ENCODE data around the gene CNOT6.
"Not testable (repeated sequence)": the region's sequence is repeated elsewhere in the genome, so short reads cannot be mapped to it uniquely, and the experiment has no call there.

Gene CNOT6

DNA sequence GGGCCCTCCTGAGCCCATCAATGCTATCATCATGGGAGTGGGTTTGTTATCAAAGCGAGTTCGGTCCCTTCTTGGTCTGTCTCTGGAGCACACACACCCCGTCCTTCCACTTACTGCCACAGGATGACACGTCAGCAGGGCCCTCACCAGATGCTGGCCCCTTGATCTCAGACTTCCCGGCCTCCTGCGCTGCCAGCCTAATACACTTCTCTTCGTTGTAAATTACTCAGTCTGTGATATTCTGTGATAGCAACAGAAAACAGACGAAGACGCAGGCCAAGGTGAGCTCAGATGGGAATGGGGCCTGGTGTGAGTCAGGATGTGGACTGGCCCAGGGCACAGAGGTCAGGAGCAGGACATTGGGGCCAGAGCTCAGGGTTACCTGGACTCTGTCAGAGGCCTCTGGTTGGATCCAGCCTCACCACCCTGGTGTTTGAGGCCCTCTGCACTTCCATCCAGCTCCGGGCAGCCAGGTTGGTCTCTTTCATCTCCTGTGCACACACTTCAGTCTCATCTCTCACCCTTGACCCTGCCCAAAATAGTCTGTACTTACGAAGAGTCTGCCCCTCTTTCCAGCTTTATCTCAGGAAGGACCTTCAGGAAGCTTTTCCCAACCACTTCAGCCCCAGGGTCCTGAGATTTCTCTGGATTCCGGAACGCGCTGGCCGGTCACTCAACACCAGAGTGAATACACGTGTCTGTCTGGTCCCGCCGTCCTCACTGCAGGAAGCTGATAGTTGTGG lies 26.0 kb upstream of the CNOT6 start:
- H3K4me3 Mint-ChIP-seq, result no peak overlapping the region
- H3K27me3 Mint-ChIP-seq, result peaks cover 13% of the 10 kb centered on the region
- peak; percentile 7 for DNase-seq

DNA sequence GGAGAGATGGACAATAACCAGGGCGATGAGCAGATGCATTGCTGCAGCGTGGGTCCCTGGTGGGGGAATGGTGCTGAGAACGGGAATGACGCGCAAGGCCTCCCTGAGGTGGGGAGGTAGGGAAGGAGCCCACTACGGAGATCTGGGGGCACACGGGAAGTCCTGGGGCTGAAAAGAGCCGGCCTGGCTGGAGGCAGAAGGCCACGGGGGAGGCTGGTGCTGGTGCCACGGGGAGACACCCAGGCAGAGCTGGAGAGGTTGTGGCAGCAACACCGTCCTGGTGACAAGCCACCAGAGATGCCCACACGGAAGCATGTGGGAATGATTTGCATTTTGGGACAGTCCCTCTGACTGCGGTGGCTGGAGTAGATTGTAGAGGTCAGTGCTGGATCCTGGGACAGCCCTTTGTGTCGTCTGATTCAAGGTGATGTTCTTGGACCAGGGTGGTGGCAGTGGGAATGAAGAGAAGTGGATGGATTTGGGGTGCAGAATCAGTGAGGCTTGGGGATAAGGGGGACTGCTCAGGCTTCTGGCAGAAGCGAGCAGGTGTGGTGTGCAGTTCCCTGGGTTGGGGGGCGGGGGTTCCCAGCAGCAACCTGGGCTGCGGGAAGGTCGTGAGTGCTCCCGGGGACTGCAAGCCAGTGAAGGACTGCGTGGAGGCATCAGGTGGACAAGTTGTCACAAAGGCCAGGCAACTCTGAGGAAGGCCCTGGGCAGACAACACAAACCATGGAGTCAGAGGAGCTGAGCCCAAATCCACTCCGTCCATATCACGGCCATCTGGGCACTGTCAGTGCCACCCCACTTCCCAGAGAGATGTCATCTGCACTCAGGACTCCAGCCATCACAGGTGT lies 25.2 kb upstream of the CNOT6 start:
- peak; percentile 22 for DNase-seq
- Mint-ChIP-seq H3K4me3 (no peak overlapping the region), H3K27ac (no peak overlapping the region), H3K27me3 (peaks cover 13% of the 10 kb centered on the region), H3K36me3 (ENCODE audit: low read depth) (no peaks in the 10 kb centered on the region), H3K9me3 (no peaks in the 10 kb centered on the region), H3K4me1 (ENCODE audit: low read depth) (peaks cover 2% of the 10 kb centered on the region)

More for the DNA sequence above, 26.0 kb upstream of the CNOT6 start:
- Mint-ChIP-seq H3K9me3 (no peaks in the 10 kb centered on the region), H3K4me1 (ENCODE audit: low read depth) (peaks cover 2% of the 10 kb centered on the region), H3K36me3 (ENCODE audit: low read depth) (no peaks in the 10 kb centered on the region), H3K27ac (no peak overlapping the region)

DNA sequence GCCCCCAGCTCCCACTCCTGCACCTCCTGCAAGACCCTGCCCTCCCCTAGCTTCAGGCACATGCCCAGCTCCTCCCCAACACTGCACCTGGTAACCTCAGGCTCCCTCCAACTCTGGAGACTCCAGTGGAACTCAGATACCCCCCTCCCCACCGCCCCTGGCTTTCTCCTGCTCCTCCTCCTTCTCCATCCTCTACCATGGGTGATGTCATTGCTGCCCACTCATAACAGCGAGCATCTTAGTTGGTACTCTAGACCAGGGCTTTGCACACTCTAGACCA lies 24.7 kb upstream of the CNOT6 start:
- H3K9me3 Mint-ChIP-seq, result no peaks in the 10 kb centered on the region
- H3K4me1 Mint-ChIP-seq (ENCODE audit: low read depth), result peaks cover 2% of the 10 kb centered on the region
- no peak for DNase-seq
- H3K27ac Mint-ChIP-seq, result no peak overlapping the region
- H3K36me3 Mint-ChIP-seq (ENCODE audit: low read depth), result no peaks in the 10 kb centered on the region
- peaks cover 13% of the 10 kb centered on the region for H3K27me3 Mint-ChIP-seq
- no peak overlapping the region for H3K4me3 Mint-ChIP-seq

DNA sequence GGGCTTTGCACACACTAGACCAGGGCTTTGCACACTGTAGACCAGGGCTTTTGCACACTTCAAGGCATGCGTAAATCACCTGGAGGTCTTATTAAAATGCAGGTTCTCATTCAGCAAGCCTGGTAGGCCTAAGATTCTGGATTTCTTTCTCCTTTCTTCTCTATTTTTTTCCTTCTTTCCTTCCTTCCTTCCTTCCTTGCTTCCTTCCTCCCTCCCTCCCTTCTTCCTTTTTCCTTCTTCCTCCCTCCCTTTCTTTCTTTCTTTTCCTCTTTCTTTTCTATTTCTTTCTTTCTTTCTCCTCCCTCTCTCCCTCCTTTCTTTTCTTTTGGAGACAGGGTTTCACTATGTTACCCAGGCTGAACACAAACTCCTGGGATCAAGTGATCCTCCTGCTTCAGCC lies 24.3 kb upstream of the CNOT6 start:
- DNase-seq, result no peak
- Mint-ChIP-seq H3K4me3 (no peak overlapping the region), H3K27ac (no peak overlapping the region), H3K9me3 (no peaks in the 10 kb centered on the region), H3K27me3 (peaks cover 13% of the 10 kb centered on the region), H3K36me3 (ENCODE audit: low read depth) (no peaks in the 10 kb centered on the region), H3K4me1 (ENCODE audit: low read depth) (peaks cover 2% of the 10 kb centered on the region)

DNA sequence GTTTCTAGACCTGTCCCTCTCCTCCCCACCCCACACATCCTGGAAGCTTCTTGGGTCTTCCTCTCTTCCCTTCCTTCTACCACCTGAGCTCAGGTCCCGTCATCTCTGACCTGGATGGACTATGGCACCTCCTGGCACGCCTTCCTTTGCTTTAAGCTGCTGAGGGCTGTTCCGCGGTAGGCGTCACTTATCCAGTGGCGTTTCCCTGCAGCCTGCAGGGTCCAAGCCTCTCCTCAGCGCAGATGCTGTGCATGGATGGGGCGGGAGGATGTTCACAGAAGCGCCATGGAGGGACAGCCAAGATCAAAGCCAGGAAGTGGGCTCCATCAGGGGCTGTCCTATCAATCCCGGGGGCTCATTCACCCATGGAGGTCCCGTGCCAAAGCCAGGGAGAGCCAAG lies 23.8 kb upstream of the CNOT6 start:
- Mint-ChIP-seq H3K4me3 (no peak overlapping the region), H3K9me3 (no peaks in the 10 kb centered on the region), H3K27me3 (peaks cover 13% of the 10 kb centered on the region), H3K36me3 (ENCODE audit: low read depth) (no peaks in the 10 kb centered on the region), H3K27ac (no peak overlapping the region), H3K4me1 (ENCODE audit: low read depth) (peaks cover 2% of the 10 kb centered on the region)
- DNase-seq, result peak; percentile 25

DNA sequence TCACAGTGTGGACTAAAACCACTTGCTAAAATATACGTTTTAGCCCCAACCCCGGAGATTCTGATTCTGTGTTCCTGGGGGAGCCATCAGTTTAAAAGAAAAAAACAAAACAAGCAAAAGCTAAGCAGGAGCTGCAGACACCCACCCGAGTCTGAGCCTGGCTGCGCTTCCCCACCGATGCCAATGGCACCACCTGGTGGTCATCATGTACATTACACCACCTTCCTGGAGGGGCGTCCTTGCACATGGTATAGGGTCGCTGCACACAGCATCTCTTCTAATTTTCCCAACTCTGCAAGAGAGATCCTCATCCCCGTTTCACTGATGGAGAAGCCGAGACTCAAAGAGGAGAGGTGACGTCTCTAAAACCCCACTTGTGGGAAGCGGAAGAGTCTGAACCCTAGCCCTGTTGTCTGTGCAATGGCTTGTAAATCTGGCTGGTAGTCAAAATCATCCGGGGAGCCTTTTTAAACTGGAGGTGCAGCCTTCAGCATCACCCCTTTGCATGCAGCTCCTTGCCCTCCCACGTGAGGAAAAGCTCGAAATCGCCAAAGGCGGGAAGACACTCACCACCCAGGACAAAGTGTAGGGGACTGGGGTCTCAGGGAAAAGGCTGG lies 23.1 kb upstream of the CNOT6 start:
- Mint-ChIP-seq H3K9me3 (no peaks in the 10 kb centered on the region), H3K36me3 (ENCODE audit: low read depth) (no peaks in the 10 kb centered on the region), H3K27ac (no peak overlapping the region), H3K4me1 (ENCODE audit: low read depth) (peaks cover 2% of the 10 kb centered on the region), H3K4me3 (no peak overlapping the region), H3K27me3 (peaks cover 13% of the 10 kb centered on the region)
- peak; percentile 61 for DNase-seq

DNA sequence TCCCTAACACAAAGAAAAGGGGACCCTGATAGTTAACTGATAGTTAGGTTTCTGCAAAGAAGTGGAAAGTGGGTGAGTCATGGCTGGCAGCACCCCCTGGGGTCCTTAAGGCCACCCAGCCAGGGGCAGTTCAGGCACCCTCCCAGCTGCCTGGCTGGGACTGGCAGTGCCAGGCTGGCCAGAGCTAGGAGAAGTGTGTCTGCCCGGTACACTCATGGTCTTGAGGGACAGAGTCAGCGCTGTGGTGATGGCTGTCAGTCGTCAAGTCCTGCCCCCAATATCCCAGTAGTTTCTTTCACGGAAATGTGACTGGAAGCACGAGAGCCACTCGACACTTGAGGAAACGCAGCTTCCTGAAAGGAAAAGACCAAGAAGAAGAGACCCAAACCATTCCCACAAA lies 22.3 kb upstream of the CNOT6 start:
- H3K4me3 Mint-ChIP-seq, result no peak overlapping the region
- H3K27me3 Mint-ChIP-seq, result peaks cover 13% of the 10 kb centered on the region
- no peaks in the 10 kb centered on the region for H3K36me3 Mint-ChIP-seq (ENCODE audit: low read depth)
- H3K9me3 Mint-ChIP-seq, result no peaks in the 10 kb centered on the region
- no peak overlapping the region for H3K27ac Mint-ChIP-seq
- DNase-seq, result no peak
- peaks cover 2% of the 10 kb centered on the region for H3K4me1 Mint-ChIP-seq (ENCODE audit: low read depth)

DNA sequence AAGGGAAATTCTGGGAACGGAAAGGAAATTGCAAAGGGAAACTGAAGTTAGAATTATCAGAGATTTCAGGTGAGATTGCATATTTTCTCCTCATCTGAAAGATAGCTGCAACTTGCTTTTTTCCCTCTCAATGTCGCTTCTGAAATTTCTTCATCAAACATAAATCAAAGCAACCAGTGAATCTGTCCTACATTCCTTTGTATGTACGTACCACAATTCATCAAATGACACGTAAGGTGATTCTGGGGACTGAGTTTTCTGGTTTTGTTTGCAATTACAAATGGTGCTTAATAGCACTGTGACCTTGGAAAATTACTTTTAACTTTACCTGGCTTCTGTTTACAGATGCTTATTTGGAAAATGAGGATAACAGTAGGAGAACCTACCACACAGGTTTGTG lies 21.9 kb upstream of the CNOT6 start:
- H3K9me3 Mint-ChIP-seq, result no peaks in the 10 kb centered on the region
- no peaks in the 10 kb centered on the region for H3K36me3 Mint-ChIP-seq (ENCODE audit: low read depth)
- H3K4me1 Mint-ChIP-seq (ENCODE audit: low read depth), result peaks cover 2% of the 10 kb centered on the region
- no peak overlapping the region for H3K4me3 Mint-ChIP-seq
- H3K27me3 Mint-ChIP-seq, result peaks cover 13% of the 10 kb centered on the region
- no peak overlapping the region for H3K27ac Mint-ChIP-seq
- DNase-seq, result no peak

DNA sequence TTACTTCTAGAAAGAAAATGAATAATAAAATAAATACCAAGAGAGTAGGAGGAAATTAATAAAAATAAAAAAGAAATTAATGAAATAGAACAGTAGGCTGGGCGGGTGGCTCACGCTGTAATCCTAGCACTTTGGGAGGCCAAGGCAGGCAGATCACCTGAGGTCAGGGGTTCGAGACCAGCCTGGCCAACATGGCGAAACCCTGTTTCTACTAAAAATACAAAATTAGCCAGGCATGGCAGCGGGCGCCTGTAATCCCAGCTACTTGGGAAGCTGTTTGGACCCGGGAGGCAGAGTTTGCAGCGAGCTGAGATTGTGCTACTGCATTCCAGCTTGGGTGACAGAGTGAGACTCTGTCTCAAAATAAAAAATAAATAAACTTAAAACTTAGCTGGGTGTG lies 20.8 kb upstream of the CNOT6 start:
- DNase-seq; H3K4me1 Mint-ChIP-seq (ENCODE audit: low read depth); H3K36me3 Mint-ChIP-seq (ENCODE audit: low read depth); H3K9me3 Mint-ChIP-seq; H3K4me3 Mint-ChIP-seq; H3K27ac Mint-ChIP-seq: not testable (repeated sequence)
- peaks cover 13% of the 10 kb centered on the region for H3K27me3 Mint-ChIP-seq

DNA sequence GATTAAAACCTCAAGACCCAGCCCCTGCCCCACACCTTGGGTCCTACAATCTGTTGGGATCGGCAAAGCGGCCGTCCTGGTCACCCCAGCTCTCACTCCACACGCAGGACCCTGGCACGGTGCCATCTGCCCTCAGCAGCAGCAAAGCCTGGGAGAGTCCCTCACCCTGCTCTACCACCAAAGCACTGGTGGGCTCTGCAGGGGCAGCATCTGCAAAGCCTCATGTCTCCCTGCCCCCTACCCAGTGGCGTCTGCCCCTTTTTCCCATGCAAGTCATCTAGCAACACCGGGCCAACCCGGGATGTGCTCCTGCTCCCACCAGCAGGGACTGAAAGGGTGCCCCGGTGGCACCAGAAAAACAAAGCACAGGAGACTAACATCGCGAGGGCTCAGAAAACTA lies 19.6 kb upstream of the CNOT6 start:
- Mint-ChIP-seq H3K27me3 (peaks cover 13% of the 10 kb centered on the region), H3K4me1 (ENCODE audit: low read depth) (peaks cover 2% of the 10 kb centered on the region), H3K4me3 (no peak overlapping the region), H3K9me3 (no peaks in the 10 kb centered on the region), H3K27ac (no peak overlapping the region), H3K36me3 (ENCODE audit: low read depth) (no peaks in the 10 kb centered on the region)
- DNase-seq, result no peak

DNA sequence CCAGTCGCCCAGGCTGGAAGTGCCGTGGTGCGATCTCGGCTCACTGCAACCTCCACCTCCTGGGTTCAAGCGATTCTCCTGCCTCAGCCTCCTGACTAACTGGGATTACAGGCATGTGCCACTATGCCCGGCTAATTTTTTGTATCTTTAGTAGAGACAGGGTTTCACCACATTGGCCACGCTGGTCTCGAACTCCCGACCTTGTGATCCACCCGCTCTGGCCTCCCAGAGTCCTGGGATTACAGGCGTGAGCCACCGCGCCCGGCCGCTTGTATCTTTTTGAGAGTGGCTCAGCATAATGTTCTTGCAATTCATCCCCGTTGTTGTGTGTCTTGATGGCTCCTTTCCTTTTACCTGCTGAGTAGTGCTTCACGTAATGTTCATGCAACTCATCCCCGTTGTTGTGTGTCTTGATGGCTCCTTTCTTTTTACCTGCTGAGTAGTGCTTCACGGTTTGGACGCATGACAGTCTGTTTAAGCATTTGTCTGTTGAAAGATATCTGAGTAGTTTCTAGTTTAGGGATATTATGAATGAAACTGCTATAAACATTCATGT lies 18.1 kb upstream of the CNOT6 start:
- H3K9me3 Mint-ChIP-seq; H3K27ac Mint-ChIP-seq; H3K4me3 Mint-ChIP-seq; H3K27me3 Mint-ChIP-seq; H3K4me1 Mint-ChIP-seq (ENCODE audit: low read depth); DNase-seq; H3K36me3 Mint-ChIP-seq (ENCODE audit: low read depth): not testable (repeated sequence)

DNA sequence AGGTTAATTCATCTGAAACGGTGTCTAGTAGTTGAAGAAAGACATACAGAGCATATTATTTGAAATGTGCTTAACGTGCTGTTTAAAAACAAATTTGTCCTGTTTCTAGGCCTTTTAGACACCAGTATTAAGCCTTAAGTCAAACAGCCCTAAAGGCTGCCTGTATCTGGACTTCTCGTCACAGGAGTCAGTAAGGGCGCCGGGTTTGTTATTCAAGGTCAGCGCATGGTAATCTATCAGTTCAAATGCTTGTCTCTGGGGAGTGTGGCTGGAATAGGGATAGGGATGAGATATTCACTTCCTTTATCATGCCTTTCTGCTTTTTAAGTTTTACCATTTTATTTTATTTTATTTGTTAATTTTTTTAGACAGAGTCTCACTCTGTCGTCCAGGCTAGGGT lies 9.4 kb upstream of the CNOT6 start:
- no peak overlapping the region for H3K27ac Mint-ChIP-seq
- no peaks in the 10 kb centered on the region for H3K27me3 Mint-ChIP-seq
- H3K4me1 Mint-ChIP-seq (ENCODE audit: low read depth), result no peaks in the 10 kb centered on the region
- no peak for DNase-seq
- no peaks in the 10 kb centered on the region for H3K9me3 Mint-ChIP-seq
- H3K36me3 Mint-ChIP-seq (ENCODE audit: low read depth), result no peaks in the 10 kb centered on the region
- no peak overlapping the region for H3K4me3 Mint-ChIP-seq

DNA sequence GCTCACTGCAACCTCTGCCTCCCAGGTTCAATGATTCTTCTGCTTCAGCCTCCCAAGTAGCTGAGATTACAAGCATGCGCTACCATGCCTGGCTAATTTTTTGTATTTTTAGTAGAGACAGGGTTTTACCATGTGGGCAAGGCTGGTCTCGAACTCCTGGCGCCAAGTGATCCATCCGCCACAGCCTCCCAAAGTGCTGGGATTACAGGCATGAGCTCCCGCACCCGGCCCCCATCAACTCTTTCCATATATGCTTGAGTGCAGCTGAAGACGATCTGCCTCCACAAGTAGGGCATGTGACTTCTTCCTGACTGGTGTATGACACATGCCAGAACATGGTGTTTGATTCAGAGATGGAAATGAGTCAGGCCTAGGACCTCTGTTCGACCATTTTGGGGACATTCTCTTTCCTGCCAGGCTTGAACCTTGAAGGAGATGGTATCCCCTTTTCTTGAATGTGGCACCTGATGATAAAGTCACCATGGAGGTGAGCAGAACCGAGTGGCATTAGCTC lies 7.5 kb upstream of the CNOT6 start:
- Mint-ChIP-seq H3K27me3 (no peaks in the 10 kb centered on the region), H3K4me1 (ENCODE audit: low read depth) (no peaks in the 10 kb centered on the region), H3K9me3 (no peaks in the 10 kb centered on the region), H3K27ac (no peak overlapping the region), H3K4me3 (no peak overlapping the region), H3K36me3 (ENCODE audit: low read depth) (no peaks in the 10 kb centered on the region)
- no peak for DNase-seq

DNA sequence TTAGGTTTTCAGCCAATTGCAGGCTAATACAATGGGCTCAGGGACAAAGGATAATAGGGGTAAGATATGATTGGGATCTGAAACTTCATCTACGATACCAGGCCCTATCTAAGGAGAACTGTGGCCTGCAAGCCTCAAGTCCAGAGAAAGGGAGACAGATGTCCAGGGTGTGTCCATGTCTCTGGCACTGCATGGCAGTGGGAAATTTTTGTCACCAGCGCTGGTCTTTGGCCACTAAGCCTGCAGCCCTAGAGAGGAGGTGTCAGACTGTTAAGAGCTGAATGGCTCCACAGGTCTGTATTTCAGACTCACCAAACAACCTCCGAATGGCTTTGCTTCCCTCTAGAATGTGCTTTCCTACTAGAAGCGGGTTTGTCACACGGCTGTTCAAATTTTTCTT lies 6.6 kb upstream of the CNOT6 start:
- Mint-ChIP-seq H3K4me1 (ENCODE audit: low read depth) (peaks cover 3% of the 10 kb centered on the region), H3K27me3 (no peaks in the 10 kb centered on the region), H3K36me3 (ENCODE audit: low read depth) (no peaks in the 10 kb centered on the region), H3K4me3 (no peak overlapping the region), H3K9me3 (no peaks in the 10 kb centered on the region), H3K27ac (no peak overlapping the region)
- peak; percentile 12 for DNase-seq

DNA sequence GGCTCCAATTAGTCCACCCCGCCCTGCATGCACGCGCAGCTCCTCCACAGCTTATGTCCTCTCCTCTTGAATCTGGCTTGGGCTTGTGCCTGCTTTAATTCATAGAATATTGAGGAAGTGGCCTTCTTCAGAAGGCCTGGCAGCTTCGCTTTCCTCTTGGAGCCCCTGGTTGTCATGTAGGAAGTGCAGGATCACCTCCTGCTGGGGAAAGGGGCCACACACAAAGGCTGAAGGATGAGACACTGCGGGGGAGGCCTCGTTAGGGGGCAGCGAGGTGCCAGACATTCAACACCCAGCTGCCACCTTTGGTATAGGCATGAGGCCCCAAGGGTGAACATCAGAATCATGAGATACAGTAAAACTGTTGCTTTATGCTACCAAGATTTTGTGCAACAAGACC lies 2.7 kb upstream of the CNOT6 start:
- Mint-ChIP-seq H3K4me1 (ENCODE audit: low read depth) (peaks cover 22% of the 10 kb centered on the region), H3K27ac (no peak overlapping the region), H3K9me3 (no peaks in the 10 kb centered on the region), H3K27me3 (no peaks in the 10 kb centered on the region), H3K4me3 (no peak overlapping the region), H3K36me3 (ENCODE audit: low read depth) (peaks cover 14% of the 10 kb centered on the region)
- DNase-seq, result no peak

All from activated T-cell treated with anti-CD3 and anti-CD28 coated beads, Interleukin-2, amount 50 U/mL, for 24 hours (primary cell).